Glutamatergic neuron (in vitro differentiated cells): ENCODE results near the gene IGFBP6. TPM values are rescaled to one million over a fixed set of nuclear protein-coding genes. Genes with fewer than 3 reads are reported as not detected.

ENCODE experiments used
- DNase-seq: peaks from one replicate; pipeline ENCODE4 v3.0.0; 2022
- H3K27ac Mint-ChIP-seq: one replicate; pipeline ENCODE4 v1.8.0; 2020; ENCODE audit warnings: mild to moderate bottlenecking, mixed read lengths, inconsistent platforms; ENCODE audit not compliant: unreplicated experiment
- H3K27me3 Mint-ChIP-seq: one replicate; pipeline ENCODE4 v1.8.0; 2020; ENCODE audit warnings: mild to moderate bottlenecking, moderate library complexity, mixed read lengths, inconsistent platforms; ENCODE audit not compliant: unreplicated experiment
- H3K36me3 Mint-ChIP-seq: one replicate; pipeline ENCODE4 v1.8.0; 2020; ENCODE audit warnings: mild to moderate bottlenecking, mixed read lengths, inconsistent platforms; ENCODE audit not compliant: unreplicated experiment
- H3K4me1 Mint-ChIP-seq: one replicate; pipeline ENCODE4 v1.8.0; 2020; ENCODE audit warnings: mild to moderate bottlenecking, low read depth, mixed read lengths, inconsistent platforms; ENCODE audit not compliant: unreplicated experiment
- H3K4me3 Mint-ChIP-seq: one replicate; pipeline ENCODE4 v1.8.0; 2020; ENCODE audit warnings: mild to moderate bottlenecking, mixed read lengths, inconsistent platforms; ENCODE audit not compliant: unreplicated experiment
- H3K9me3 Mint-ChIP-seq: one replicate; pipeline ENCODE4 v1.8.0; 2020; ENCODE audit warnings: mild to moderate bottlenecking, moderate library complexity, mixed read lengths, inconsistent platforms; ENCODE audit not compliant: unreplicated experiment
- CTCF ChIP-seq: fragments of 200-600 bp; sonication (generic); IDR thresholded peaks from one replicate; pipeline ENCODE4 v1.5.0; 2021; ENCODE audit not compliant: partially characterized antibody, unreplicated experiment
- total RNA-seq: library from RNA; stranded (reverse); fragmentation: NEBNext Ultra II Directional; extraction: Animal tissue kit (Norgen Biotek cat#: 25700); gene quantifications from one replicate; pipeline ENCODE4 v1.2.1, GENCODE V29; 2021; ENCODE audit not compliant: unreplicated experiment

IGFBP6 gene
- total RNA-seq, 1 donor from 2014 or later = not detected

GRCh38 chr12:53079226-53080117 lies 18.0 kb upstream of the IGFBP6 start, which contains the start of gene SPRYD3:
SPRYD3 (minus strand) TSS chr12:53079390; CDS start chr12:53079333, 57 bp downstream.
- TF ChIP-seq CTCF = no peak
- Mint-ChIP-seq H3K36me3 (peaks cover 5% of the 10 kb centered on the region), H3K4me1 (no peaks in the 10 kb centered on the region), H3K27ac (peak within 1 kb of the TSS; percentile 87), H3K4me3 (peak within 1 kb of the TSS; percentile 94), H3K27me3 (peaks cover 2% of the 10 kb centered on the region), H3K9me3 (no peaks in the 10 kb centered on the region)
- DNase-seq = peak; percentile 96

GRCh38 chr12:53082637-53083175 lies 14.8 kb upstream of the IGFBP6 start:
- Mint-ChIP-seq H3K9me3 (no peaks in the 10 kb centered on the region), H3K4me1 (no peaks in the 10 kb centered on the region), H3K27ac (no peak overlapping the region), H3K4me3 (no peak overlapping the region), H3K27me3 (peaks cover 4% of the 10 kb centered on the region), H3K36me3 (no peaks in the 10 kb centered on the region)
- TF ChIP-seq CTCF = no peak
- DNase-seq = no peak

GRCh38 chr12:53086361-53086760 lies 11.1 kb upstream of the IGFBP6 start:
- Mint-ChIP-seq H3K9me3 (peaks cover 1% of the 10 kb centered on the region), H3K4me3 (no peak overlapping the region), H3K4me1 (no peaks in the 10 kb centered on the region), H3K36me3 (no peaks in the 10 kb centered on the region), H3K27me3 (peaks cover 4% of the 10 kb centered on the region), H3K27ac (no peak overlapping the region)
- no peak for DNase-seq
- no peak for TF ChIP-seq CTCF

- Mint-ChIP-seq H3K9me3 (peaks cover 3% of the 10 kb centered on the region), H3K27ac (no peak overlapping the region), H3K4me3 (no peak overlapping the region)
Observed at GRCh38 chr12:53090105-53090504, 7.4 kb upstream of the IGFBP6 start.

More at GRCh38 chr12:53090105-53090504, 7.4 kb upstream of the IGFBP6 start:
- no peak for TF ChIP-seq CTCF
- DNase-seq = no peak
- H3K27me3 Mint-ChIP-seq = peaks cover 7% of the 10 kb centered on the region
- no peaks in the 10 kb centered on the region for H3K4me1 Mint-ChIP-seq
- H3K36me3 Mint-ChIP-seq = no peaks in the 10 kb centered on the region
